Stimulated activated naive B cell treated with anti-CD40 and anti-IgM and Interleukin-4, amounts not matched to agents 10 μg/mL and 1 μg/mL and 100 μg/mL, for 72 hours (primary cell): ENCODE data around the gene ATOX1.
"Not testable (repeated sequence)": the region's sequence is repeated elsewhere in the genome, so short reads cannot be mapped to it uniquely, and the experiment has no call there.

Source experiments
- ATAC-seq, 2 donors: fragments of 150-1000 bp; cut with Tn5 transposase; replicated peaks; 2 replicates each; pipeline ENCODE4 v1.10.0; 2021; ENCODE audit warnings: moderate library complexity in 1 of 2
- DNase-seq: peaks from one replicate; pipeline ENCODE4 v3.0.0; 2021
- H3K27ac Mint-ChIP-seq: one replicate; pipeline ENCODE4 v1.8.0; 2022; ENCODE audit warnings: mild to moderate bottlenecking, mixed read lengths
- H3K27me3 Mint-ChIP-seq, 2 donors: one replicate each; pipeline ENCODE4 v1.8.0; 2022; ENCODE audit warnings: mixed read lengths in 2 of 2
- H3K36me3 Mint-ChIP-seq, 2 donors: one replicate each; pipeline ENCODE4 v1.8.0; 2022; ENCODE audit warnings: mixed read lengths in 2 of 2, mild to moderate bottlenecking in 1 of 2
- H3K4me1 Mint-ChIP-seq, 2 donors: one replicate each; pipeline ENCODE4 v1.8.0; 2022; ENCODE audit warnings: mixed read lengths in 2 of 2, mild to moderate bottlenecking in 1 of 2
- H3K4me3 Mint-ChIP-seq, 2 donors: one replicate each; pipeline ENCODE4 v1.8.0; 2022; ENCODE audit warnings: mild to moderate bottlenecking in 2 of 2, mixed read lengths in 2 of 2, moderate library complexity in 1 of 2
- H3K9me3 Mint-ChIP-seq, 2 donors: one replicate each; pipeline ENCODE4 v1.8.0; 2022; ENCODE audit warnings: mixed read lengths in 2 of 2, mild to moderate bottlenecking in 1 of 2

ATOX1 gene

GRCh38 chr5:151707567-151707966, 50.9 kb downstream of the ATOX1 start:
- Mint-ChIP-seq H3K27ac (no peak overlapping the region), H3K4me3 (no peak overlapping the region), H3K36me3 (no peaks in the 10 kb centered on the region), H3K4me1 (peaks cover 10 to 15% of the 10 kb centered on the region in 2 donors), H3K27me3 (peaks cover 0 to 7% of the 10 kb centered on the region in 2 donors), H3K9me3 (peaks cover 5 to 7% of the 10 kb centered on the region in 2 donors)
- ATAC-seq: no peak
- no peak for DNase-seq

- Mint-ChIP-seq H3K27ac (no peak overlapping the region), H3K9me3 (peaks cover 2 to 4% of the 10 kb centered on the region in 2 donors), H3K4me1 (peaks cover 10 to 15% of the 10 kb centered on the region in 2 donors), H3K4me3 (no peak overlapping the region), H3K36me3 (no peaks in the 10 kb centered on the region), H3K27me3 (peaks cover 0 to 6% of the 10 kb centered on the region in 2 donors)
- DNase-seq: no peak
- ATAC-seq: no peak
Observed at GRCh38 chr5:151706906-151707305, 51.5 kb downstream of the ATOX1 start.

- H3K27ac Mint-ChIP-seq: no peak overlapping the region
- H3K4me3 Mint-ChIP-seq: no peak overlapping the region
- no peaks in the 10 kb centered on the region for H3K36me3 Mint-ChIP-seq
- H3K4me1 Mint-ChIP-seq: peaks cover 15 to 16% of the 10 kb centered on the region in 2 donors
- DNase-seq (no peak), ATAC-seq (no peak)
- H3K27me3 Mint-ChIP-seq: no peaks in the 10 kb centered on the region
- H3K9me3 Mint-ChIP-seq: no peaks in the 10 kb centered on the region
Observed at GRCh38 chr5:151703780-151704179, 54.7 kb downstream of the ATOX1 start.

- no peak for DNase-seq
- Mint-ChIP-seq H3K4me1 (peaks cover 15 to 16% of the 10 kb centered on the region in 2 donors), H3K27me3 (no peaks in the 10 kb centered on the region), H3K27ac (no peak overlapping the region), H3K4me3 (no peak overlapping the region), H3K36me3 (no peaks in the 10 kb centered on the region), H3K9me3 (no peaks in the 10 kb centered on the region)
- peak; percentile 94 to 96 for ATAC-seq
Observed at GRCh38 chr5:151703227-151703626, 55.2 kb downstream of the ATOX1 start.

GRCh38 chr5:151700820-151701219, 57.6 kb downstream of the ATOX1 start:
- no peak for DNase-seq
- no peaks in the 10 kb centered on the region for H3K27me3 Mint-ChIP-seq
- no peaks in the 10 kb centered on the region for H3K9me3 Mint-ChIP-seq
- ATAC-seq: peak; percentile 69 to 74
- H3K27ac Mint-ChIP-seq: no peak overlapping the region
- H3K4me1 Mint-ChIP-seq: peaks cover 15 to 20% of the 10 kb centered on the region in 2 donors
- H3K4me3 Mint-ChIP-seq: no peak overlapping the region
- H3K36me3 Mint-ChIP-seq: no peaks in the 10 kb centered on the region

GRCh38 chr5:151700296-151700695, 58.1 kb downstream of the ATOX1 start:
- Mint-ChIP-seq H3K4me1 (peaks cover 15 to 20% of the 10 kb centered on the region in 2 donors), H3K36me3 (no peaks in the 10 kb centered on the region), H3K27me3 (no peaks in the 10 kb centered on the region), H3K27ac (no peak overlapping the region), H3K9me3 (no peaks in the 10 kb centered on the region), H3K4me3 (no peak overlapping the region)
- no peak for DNase-seq
- no peak for ATAC-seq

GRCh38 chr5:151699071-151699901, 59.1 kb downstream of the ATOX1 start:
- Mint-ChIP-seq H3K4me3 (no peak overlapping the region), H3K27me3 (no peaks in the 10 kb centered on the region), H3K9me3 (no peaks in the 10 kb centered on the region), H3K36me3 (no peaks in the 10 kb centered on the region), H3K27ac (no peak overlapping the region), H3K4me1 (peaks cover 15 to 20% of the 10 kb centered on the region in 2 donors)
- no peak for ATAC-seq
- DNase-seq: no peak

GRCh38 chr5:151698081-151698480, 60.4 kb downstream of the ATOX1 start:
- not testable (repeated sequence) for H3K36me3 Mint-ChIP-seq, H3K4me3 Mint-ChIP-seq, DNase-seq, ATAC-seq, H3K9me3 Mint-ChIP-seq, H3K27me3 Mint-ChIP-seq, H3K27ac Mint-ChIP-seq
- peaks cover 10 to 14% of the 10 kb centered on the region in 2 donors for H3K4me1 Mint-ChIP-seq

- H3K27me3 Mint-ChIP-seq: no peaks in the 10 kb centered on the region
- no peak overlapping the region for H3K4me3 Mint-ChIP-seq
- no peaks in the 10 kb centered on the region for H3K36me3 Mint-ChIP-seq
- peaks cover 7 to 12% of the 10 kb centered on the region in 2 donors for H3K4me1 Mint-ChIP-seq
- ATAC-seq (no peak), DNase-seq (no peak)
- no peak overlapping the region for H3K27ac Mint-ChIP-seq
- H3K9me3 Mint-ChIP-seq: no peaks in the 10 kb centered on the region
Observed at GRCh38 chr5:151697452-151697851, 61.0 kb downstream of the ATOX1 start.

- Mint-ChIP-seq H3K36me3 (no peaks in the 10 kb centered on the region), H3K27me3 (no peaks in the 10 kb centered on the region), H3K4me3 (no peak overlapping the region), H3K4me1 (peaks cover 7 to 10% of the 10 kb centered on the region in 2 donors), H3K27ac (no peak overlapping the region), H3K9me3 (no peaks in the 10 kb centered on the region)
- DNase-seq (no peak), ATAC-seq (no peak)
Observed at GRCh38 chr5:151696470-151697061, 61.9 kb downstream of the ATOX1 start.

GRCh38 chr5:151695464-151695863, 63.0 kb downstream of the ATOX1 start:
- no peak overlapping the region for H3K4me3 Mint-ChIP-seq
- no peaks in the 10 kb centered on the region for H3K27me3 Mint-ChIP-seq
- no peak overlapping the region for H3K27ac Mint-ChIP-seq
- no peaks in the 10 kb centered on the region for H3K9me3 Mint-ChIP-seq
- DNase-seq (no peak), ATAC-seq (no peak)
- peaks cover under 1 to 7% of the 10 kb centered on the region in 2 donors for H3K4me1 Mint-ChIP-seq
- H3K36me3 Mint-ChIP-seq: no peaks in the 10 kb centered on the region

GRCh38 chr5:151694035-151694485, 64.4 kb downstream of the ATOX1 start:
- ATAC-seq: no peak
- DNase-seq: no peak

More at GRCh38 chr5:151694035-151694485, 64.4 kb downstream of the ATOX1 start:
- H3K9me3 Mint-ChIP-seq: no peaks in the 10 kb centered on the region
- H3K36me3 Mint-ChIP-seq: no peaks in the 10 kb centered on the region
- H3K4me3 Mint-ChIP-seq: no peak overlapping the region
- no peak overlapping the region for H3K27ac Mint-ChIP-seq
- peaks cover 0 to 4% of the 10 kb centered on the region in 2 donors for H3K4me1 Mint-ChIP-seq
- H3K27me3 Mint-ChIP-seq: peaks cover 0 to under 1% of the 10 kb centered on the region in 2 donors
